H1 (cell line): Measurements from ENCODE around the gene PWP1. TPM values are rescaled to one million over a fixed set of nuclear protein-coding genes. Genes with fewer than 3 reads are reported as not detected.

ENCODE experiments used
- polyA plus RNA-seq, 7 experiments: library from polyadenylated mRNA; depleted of rRNA in 3 of 7; stranded (reverse) in 5 of 7; unstranded in 2 of 7; fragments of >200 nt in 5 of 7; fragments of 200-250 nt in 2 of 7; gene quantifications; 1 replicate in 5 of 7; 2 replicates in 1 of 7; 4 replicates in 1 of 7; pipeline versions ENCODE4 v1.2.1 to v1.2.3, GENCODE V29; 2011 to 2013; ENCODE audit warnings: missing spikeins in 2 of 7, mixed read lengths in 2 of 7
- total RNA-seq: library from RNA; stranded (reverse); fragmentation: NEBNext Ultra II Directional; extraction: Animal tissue kit (Norgen Biotek cat#: 25700); gene quantifications from 2 replicates; pipeline ENCODE4 v1.2.1, GENCODE V29; 2021

Gene PWP1
- total and polyA plus RNA-seq, 2 of the 8 experiments (the other 6 are each of a cell fraction or from before 2014, with no cell fraction given): 57.8 to 78.5 TPM

Other genes starting within 250 kb of the PWP1 start
- gene PRDM4, start 75.3 kb downstream of the PWP1 start, total RNA-seq: 17.2 and 17.5 TPM in 2 replicates
- gene PRDM4, start 75.3 kb downstream of the PWP1 start, polyA plus RNA-seq (2011; rRNA removed): 9.3 and 10.1 TPM in 2 replicates
- not detected in 2 replicates for gene ASCL4, start 88.9 kb downstream of the PWP1 start, total RNA-seq
- 0.03 TPM in 1 of 2 replicates, not detected in the other for gene ASCL4, start 88.9 kb downstream of the PWP1 start, polyA plus RNA-seq (2011; rRNA removed)